WTC11 (cell line): Measurements from ENCODE around the gene NTN1. TPM values are rescaled to one million over a fixed set of nuclear protein-coding genes. Genes with fewer than 3 reads are reported as not detected.

Experiments used
- ATAC-seq: fragments of 200-7000 bp; cut with Tn5 transposase; 2 replicates; pipeline ENCODE4 v1.10.0; 2021; ENCODE audit warnings: mild to moderate bottlenecking, moderate library complexity
- CTCF ChIA-PET: fragments of 300-600 bp; sonication (Branson Sonifier 250); formaldehyde crosslinking; loops from one replicate; lab custom pipeline; 2021; ENCODE audit warnings: antibody characterized with exemption; lab: Charles Lee
- POLR2A ChIA-PET: fragments of 350-600 bp; sonication (Branson Sonifier 250); formaldehyde crosslinking; loops from one replicate; lab custom pipeline; 2021; ENCODE audit warnings: antibody characterized with exemption; lab: Charles Lee
- DNase-seq: peaks from one replicate; pipeline ENCODE4 v3.0.0; 2021; ENCODE audit warnings: low spot score
- H3K27ac Mint-ChIP-seq: 2 replicates; pipeline ENCODE4 v1.8.0; 2021; ENCODE audit warnings: mixed read lengths
- H3K27me3 Mint-ChIP-seq: 2 replicates; pipeline ENCODE4 v1.8.0; 2021; ENCODE audit warnings: low read depth, mild to moderate bottlenecking, moderate library complexity, mixed read lengths
- H3K36me3 Mint-ChIP-seq: 2 replicates; pipeline ENCODE4 v1.8.0; 2021; ENCODE audit warnings: mixed read lengths
- H3K4me1 Mint-ChIP-seq: 2 replicates; pipeline ENCODE4 v1.8.0; 2022; ENCODE audit warnings: mixed read lengths
- H3K4me3 Mint-ChIP-seq: 2 replicates; pipeline ENCODE4 v1.8.0; 2021; ENCODE audit warnings: mild to moderate bottlenecking, moderate library complexity, mixed read lengths
- H3K9me3 Mint-ChIP-seq: 2 replicates; pipeline ENCODE4 v1.8.0; 2021; ENCODE audit warnings: mixed read lengths
- ATF3 ChIP-seq: sonication (generic); formaldehyde crosslinking; conservative IDR thresholded peaks from 2 replicates; pipeline ENCODE4 v1.8.1; 2022; ENCODE audit warnings: mild to moderate bottlenecking, missing genetic modification reagents
- CDX4 ChIP-seq: fragments of 250-450 bp; sonication (Bioruptor Pico); IDR thresholded peaks from 2 replicates; pipeline ENCODE4 v1.9.0; 2021; ENCODE audit warnings: moderate library complexity, mild to moderate bottlenecking, inconsistent platforms, borderline replicate concordance
- E2F1 ChIP-seq: sonication (generic); formaldehyde crosslinking; IDR thresholded peaks from 2 replicates; pipeline ENCODE4 v1.8.0; 2022; ENCODE audit warnings: mild to moderate bottlenecking, missing genetic modification reagents
- ESRRA ChIP-seq: sonication (generic); formaldehyde crosslinking; IDR thresholded peaks from 2 replicates; pipeline ENCODE4 v1.8.1; 2022; ENCODE audit warnings: mild to moderate bottlenecking, missing genetic modification reagents, borderline replicate concordance
- ETV6 ChIP-seq: sonication (generic); formaldehyde crosslinking; IDR thresholded peaks from 2 replicates; pipeline ENCODE4 v1.8.1; 2022; ENCODE audit warnings: mild to moderate bottlenecking, missing genetic modification reagents
- FOXJ3 ChIP-seq: sonication (generic); formaldehyde crosslinking; IDR thresholded peaks from 2 replicates; pipeline ENCODE4 v1.9.0; 2021; ENCODE audit warnings: missing genetic modification reagents, mild to moderate bottlenecking, borderline replicate concordance
- GTF2I ChIP-seq: fragments of 250-450 bp; sonication (Bioruptor Pico); conservative IDR thresholded peaks from 2 replicates; pipeline ENCODE4 v1.4.0; 2021; ENCODE audit warnings: mild to moderate bottlenecking
- NFATC4 ChIP-seq: fragments of 250-450 bp; sonication (Bioruptor Pico); IDR thresholded peaks from 2 replicates; pipeline ENCODE4 v1.9.0; 2021; ENCODE audit warnings: mild to moderate bottlenecking
- NFE2L1 ChIP-seq: sonication (generic); formaldehyde crosslinking; IDR thresholded peaks from 2 replicates; pipeline ENCODE4 v1.8.1; 2023; ENCODE audit warnings: missing genetic modification reagents
- NR3C1 ChIP-seq: sonication (generic); formaldehyde crosslinking; conservative IDR thresholded peaks from 2 replicates; pipeline ENCODE4 v1.8.1; 2023; ENCODE audit warnings: low read depth, mild to moderate bottlenecking, missing genetic modification reagents
- PRDM15 ChIP-seq: sonication (generic); formaldehyde crosslinking; IDR thresholded peaks from 2 replicates; pipeline ENCODE4 v1.8.0; 2022; ENCODE audit warnings: missing genetic modification reagents
- SMAD4 ChIP-seq: sonication (generic); formaldehyde crosslinking; IDR thresholded peaks from 2 replicates; pipeline ENCODE4 v1.8.0; 2022; ENCODE audit warnings: mild to moderate bottlenecking, missing genetic modification reagents
- ZNF219 ChIP-seq: sonication (generic); formaldehyde crosslinking; IDR thresholded peaks from 2 replicates; pipeline ENCODE4 v1.8.0; 2023; ENCODE audit warnings: missing genetic modification reagents, mild to moderate bottlenecking, borderline replicate concordance
- total RNA-seq: library from RNA; stranded (reverse); gene quantifications from 3 replicates; pipeline ENCODE4 v1.2.3, GENCODE V29; 2021
- TF ChIP-seq, protein P1 (sequence below): fragments of 200-600 bp; IDR thresholded peaks from 2 replicates; pipeline ENCODE4 v1.8.0; 2022; ENCODE audit warnings: antibody characterized with exemption
- TF ChIP-seq, protein P2 (sequence below): fragments of 250-450 bp; sonication (Bioruptor Pico); IDR thresholded peaks from 2 replicates; pipeline ENCODE4 v2.1.2; 2022; ENCODE audit warnings: mild to moderate bottlenecking, moderate library complexity
- TF ChIP-seq, protein P3 (sequence below): fragments of 250-450 bp; sonication (Bioruptor Pico); IDR thresholded peaks from 2 replicates; pipeline ENCODE4 v1.9.0; 2021; ENCODE audit warnings: mild to moderate bottlenecking

The NTN1 gene
- total RNA-seq, 1 experiment from 2014 or later, result 5.5 TPM

DNA sequence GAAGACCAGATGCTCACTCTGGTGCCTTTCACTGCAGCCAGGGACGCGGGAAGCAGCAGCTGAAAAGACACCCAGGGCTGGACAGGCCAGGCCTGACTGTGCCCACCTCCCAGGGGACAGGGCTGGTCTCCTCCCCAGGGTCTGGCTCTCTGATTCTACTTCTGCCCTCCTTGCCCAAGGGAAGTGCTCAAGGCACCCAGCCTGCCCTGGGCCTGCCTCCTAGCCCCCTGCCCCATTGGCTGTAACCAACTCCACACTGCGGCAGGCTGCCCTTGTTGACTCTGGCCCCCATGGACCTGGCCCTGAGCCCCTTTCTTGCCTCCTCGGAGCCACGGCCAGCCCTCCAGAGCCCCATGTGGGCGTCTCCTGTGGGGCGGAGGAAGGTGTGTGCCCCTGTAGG is 212.5 kb downstream of the NTN1 start:
- Mint-ChIP-seq H3K27ac (no peak overlapping the region), H3K27me3 (peaks cover 9% of the 10 kb centered on the region), H3K9me3 (no peaks in the 10 kb centered on the region), H3K36me3 (no peaks in the 10 kb centered on the region), H3K4me1 (peaks cover 7% of the 10 kb centered on the region), H3K4me3 (no peak overlapping the region)
- ATAC-seq, result no peak
- POLR2A ChIA-PET, result no interaction called here
- no peak for DNase-seq
- CTCF ChIA-PET, result interaction anchor here (1.0 kb wide), 1 partner anchor 289 kb away, joined by 3 read pairs; no protein-coding TSS in a partner anchor
- TF ChIP-seq NFATC4 (CRISPR knock-in tag) (no peak), ZNF219 (CRISPR knock-in tag) (no peak), ATF3 (CRISPR knock-in tag) (no peak), E2F1 (CRISPR knock-in tag) (no peak), GTF2I (CRISPR knock-in tag) (no peak)
- TF ChIP-seq, protein P1, sequence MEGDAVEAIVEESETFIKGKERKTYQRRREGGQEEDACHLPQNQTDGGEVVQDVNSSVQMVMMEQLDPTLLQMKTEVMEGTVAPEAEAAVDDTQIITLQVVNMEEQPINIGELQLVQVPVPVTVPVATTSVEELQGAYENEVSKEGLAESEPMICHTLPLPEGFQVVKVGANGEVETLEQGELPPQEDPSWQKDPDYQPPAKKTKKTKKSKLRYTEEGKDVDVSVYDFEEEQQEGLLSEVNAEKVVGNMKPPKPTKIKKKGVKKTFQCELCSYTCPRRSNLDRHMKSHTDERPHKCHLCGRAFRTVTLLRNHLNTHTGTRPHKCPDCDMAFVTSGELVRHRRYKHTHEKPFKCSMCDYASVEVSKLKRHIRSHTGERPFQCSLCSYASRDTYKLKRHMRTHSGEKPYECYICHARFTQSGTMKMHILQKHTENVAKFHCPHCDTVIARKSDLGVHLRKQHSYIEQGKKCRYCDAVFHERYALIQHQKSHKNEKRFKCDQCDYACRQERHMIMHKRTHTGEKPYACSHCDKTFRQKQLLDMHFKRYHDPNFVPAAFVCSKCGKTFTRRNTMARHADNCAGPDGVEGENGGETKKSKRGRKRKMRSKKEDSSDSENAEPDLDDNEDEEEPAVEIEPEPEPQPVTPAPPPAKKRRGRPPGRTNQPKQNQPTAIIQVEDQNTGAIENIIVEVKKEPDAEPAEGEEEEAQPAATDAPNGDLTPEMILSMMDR, result no peak
- TF ChIP-seq, protein P2, sequence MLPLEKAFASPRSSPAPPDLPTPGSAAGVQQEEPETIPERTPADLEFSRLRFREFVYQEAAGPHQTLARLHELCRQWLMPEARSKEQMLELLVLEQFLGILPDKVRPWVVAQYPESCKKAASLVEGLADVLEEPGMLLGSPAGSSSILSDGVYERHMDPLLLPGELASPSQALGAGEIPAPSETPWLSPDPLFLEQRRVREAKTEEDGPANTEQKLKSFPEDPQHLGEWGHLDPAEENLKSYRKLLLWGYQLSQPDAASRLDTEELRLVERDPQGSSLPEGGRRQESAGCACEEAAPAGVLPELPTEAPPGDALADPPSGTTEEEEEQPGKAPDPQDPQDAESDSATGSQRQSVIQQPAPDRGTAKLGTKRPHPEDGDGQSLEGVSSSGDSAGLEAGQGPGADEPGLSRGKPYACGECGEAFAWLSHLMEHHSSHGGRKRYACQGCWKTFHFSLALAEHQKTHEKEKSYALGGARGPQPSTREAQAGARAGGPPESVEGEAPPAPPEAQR (CRISPR knock-in tag), result no peak
- TF ChIP-seq, protein P3, sequence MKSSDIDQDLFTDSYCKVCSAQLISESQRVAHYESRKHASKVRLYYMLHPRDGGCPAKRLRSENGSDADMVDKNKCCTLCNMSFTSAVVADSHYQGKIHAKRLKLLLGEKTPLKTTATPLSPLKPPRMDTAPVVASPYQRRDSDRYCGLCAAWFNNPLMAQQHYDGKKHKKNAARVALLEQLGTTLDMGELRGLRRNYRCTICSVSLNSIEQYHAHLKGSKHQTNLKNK (CRISPR knock-in tag), result no peak

GRCh38 chr17:9234389-9234945 is 213.2 kb downstream of the NTN1 start:
- ChIA-PET CTCF (interaction anchor here (0.9 to 1.0 kb wide), 2 partner anchors 10 to 288 kb away, joined by 3 read pairs; no protein-coding TSS in a partner anchor), POLR2A (no interaction called here)
- Mint-ChIP-seq H3K9me3 (no peaks in the 10 kb centered on the region), H3K27me3 (peaks cover 16% of the 10 kb centered on the region), H3K4me3 (no peak overlapping the region), H3K4me1 (peaks cover 14% of the 10 kb centered on the region), H3K27ac (no peak overlapping the region), H3K36me3 (no peaks in the 10 kb centered on the region)
- DNase-seq (no peak), ATAC-seq (no peak)
- TF ChIP-seq ESRRA, result no peak
- no peak for TF ChIP-seq NFE2L1
- no peak for TF ChIP-seq NFATC4 (CRISPR knock-in tag)
- TF ChIP-seq CDX4 (CRISPR knock-in tag), result no peak
- no peak for TF ChIP-seq PRDM15
- TF ChIP-seq FOXJ3 (CRISPR knock-in tag), result no peak
- TF ChIP-seq ZNF219 (CRISPR knock-in tag), result no peak
- no peak for TF ChIP-seq SMAD4 (CRISPR knock-in tag)
- no peak for TF ChIP-seq ETV6
- no peak for TF ChIP-seq NR3C1
- TF ChIP-seq, all 79 proteins: peak for 0
